AG09319 (cell line): Measurements from ENCODE around the gene DUSP21.
"Not testable (repeated sequence)": the region's sequence is repeated elsewhere in the genome, so short reads cannot be mapped to it uniquely, and the experiment has no call there.

Experiments used
- DNase-seq: peaks from one replicate; pipeline ENCODE4 v3.0.0-alpha.2; 2010; ENCODE audit warnings: low read depth; ENCODE audit errors: extremely low read depth
- CTCF ChIP-seq: IDR thresholded peaks from 2 replicates; pipeline ENCODE4 v1.5.1; 2011; ENCODE audit warnings: low read depth, mild to moderate bottlenecking, inconsistent platforms, low read length, moderate library complexity

DUSP21 gene

GRCh38 chrX:44828008-44828605, 15.7 kb upstream of the DUSP21 start:
- no peak for TF ChIP-seq CTCF
- peak; percentile 23 for DNase-seq

GRCh38 chrX:44829832-44830231, 14.0 kb upstream of the DUSP21 start:
- DNase-seq: no peak

DNA sequence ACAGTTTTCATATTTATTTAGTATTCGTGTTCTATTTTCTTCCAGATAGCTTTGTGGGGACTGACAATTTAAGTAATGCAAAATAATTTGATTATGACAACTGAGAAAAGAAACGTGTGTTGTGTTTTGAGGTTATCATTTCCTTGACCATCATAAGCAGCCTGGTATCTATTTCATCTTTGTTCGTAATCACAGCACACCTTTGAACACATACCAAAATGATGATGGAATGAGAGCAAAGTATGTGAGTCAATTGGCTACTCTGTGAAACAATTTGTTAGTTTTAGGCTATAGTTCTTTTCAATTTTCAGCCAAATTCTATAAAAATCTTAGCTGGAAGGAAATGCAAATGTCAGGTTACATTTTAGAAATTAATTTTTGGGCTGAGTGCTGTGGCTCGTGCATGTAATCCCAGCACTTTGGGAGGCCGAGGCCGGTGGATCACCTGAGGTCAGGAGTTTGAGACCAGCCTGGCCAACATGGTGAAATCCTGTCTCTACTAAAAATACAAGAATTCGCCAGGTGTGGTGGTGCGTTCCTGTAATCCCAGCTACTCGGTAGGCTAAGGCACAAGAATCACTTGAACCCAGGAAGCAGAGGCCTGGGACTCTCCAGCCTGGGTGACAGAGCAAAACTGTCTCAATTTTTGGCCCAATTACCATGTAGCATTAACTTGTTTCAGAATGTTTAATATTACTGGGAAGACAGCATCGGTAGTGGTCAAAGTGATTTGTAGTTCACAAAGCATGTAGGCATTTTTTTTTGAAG, 1.1 kb upstream of the DUSP21 start:
- no peak for TF ChIP-seq CTCF

More at GRCh38 chrX:44829832-44830231, 14.0 kb upstream of the DUSP21 start:
- TF ChIP-seq CTCF: no peak

DNA sequence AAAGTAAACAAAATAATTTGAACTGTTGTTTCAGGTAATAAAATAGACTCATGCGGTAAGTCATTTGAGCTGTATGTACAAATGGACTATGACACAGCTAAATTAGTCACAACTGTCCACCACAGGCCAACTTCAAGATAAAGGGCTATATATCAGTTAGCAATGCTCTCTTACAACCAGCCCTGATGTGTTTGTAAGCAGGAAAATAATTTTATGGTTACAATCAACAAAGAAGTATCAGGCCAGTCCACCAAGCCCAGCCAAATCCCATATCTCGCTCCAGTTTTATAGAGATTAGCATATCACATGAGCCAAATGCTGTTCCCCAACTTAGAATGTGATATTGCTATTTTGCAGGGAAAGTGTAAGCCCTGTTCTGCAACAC, 511 bp upstream of the DUSP21 start:
- TF ChIP-seq CTCF: no peak
- no peak for DNase-seq

More for the DNA sequence above, 1.1 kb upstream of the DUSP21 start:
- no peak for DNase-seq

- TF ChIP-seq CTCF: no peak
- no peak for DNase-seq
These were observed 383 bp downstream of the DUSP21 start for GRCh38 chrX:44844204-44844603.

- DNase-seq: not testable (repeated sequence)
These were observed 7.1 kb downstream of the DUSP21 start for GRCh38 chrX:44850891-44851290.

DNA sequence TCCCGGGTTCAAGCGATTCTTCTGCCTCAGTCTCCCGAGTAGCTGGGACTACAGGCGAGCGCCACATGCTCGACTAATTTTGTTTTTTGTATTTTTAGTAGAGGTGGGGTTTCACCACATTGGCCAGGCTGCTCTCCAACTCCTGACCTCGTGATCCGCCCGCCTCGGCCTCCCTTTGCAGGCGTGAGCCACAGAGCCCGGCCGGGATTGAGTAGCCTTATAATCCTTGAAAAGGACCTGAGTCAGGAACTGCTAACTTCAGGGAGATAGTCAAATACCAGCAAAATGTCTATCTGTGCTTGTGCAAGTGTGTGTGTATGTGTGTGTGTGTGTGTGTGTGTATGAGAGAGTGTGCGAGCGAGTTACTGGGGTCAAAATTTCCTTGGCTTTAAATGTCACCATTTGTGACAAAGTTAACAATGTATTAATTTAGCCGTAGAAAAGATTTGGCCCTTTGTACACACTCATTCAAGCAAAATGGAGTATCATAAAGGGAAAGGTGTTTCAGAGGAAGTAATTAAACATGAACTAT, 27.4 kb downstream of the DUSP21 start:
- TF ChIP-seq CTCF: no peak
- no peak for DNase-seq
